ENCODE results near the gene NHLRC1.

The NHLRC1 gene

DNA sequence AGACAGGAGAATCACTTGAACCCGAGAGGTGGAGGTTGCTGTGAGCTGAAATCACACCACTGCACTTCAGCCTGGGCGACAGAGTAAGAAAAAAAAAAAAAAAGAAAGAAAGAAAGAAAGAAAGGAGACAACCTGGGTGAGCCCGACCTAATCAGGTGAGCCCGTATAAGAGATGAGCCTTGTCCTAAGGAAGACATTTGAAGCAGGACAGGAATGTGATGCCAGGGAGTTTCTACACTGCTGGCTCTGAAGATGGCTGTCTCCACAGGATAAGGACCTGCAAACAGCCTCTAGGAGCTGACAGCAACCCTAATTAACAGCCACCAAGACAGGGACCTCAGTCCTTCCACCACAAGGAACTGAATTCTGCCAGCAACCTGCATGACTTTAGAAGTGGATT is 41.9 kb downstream of the NHLRC1 start:
- no peak for DNase-seq

DNA sequence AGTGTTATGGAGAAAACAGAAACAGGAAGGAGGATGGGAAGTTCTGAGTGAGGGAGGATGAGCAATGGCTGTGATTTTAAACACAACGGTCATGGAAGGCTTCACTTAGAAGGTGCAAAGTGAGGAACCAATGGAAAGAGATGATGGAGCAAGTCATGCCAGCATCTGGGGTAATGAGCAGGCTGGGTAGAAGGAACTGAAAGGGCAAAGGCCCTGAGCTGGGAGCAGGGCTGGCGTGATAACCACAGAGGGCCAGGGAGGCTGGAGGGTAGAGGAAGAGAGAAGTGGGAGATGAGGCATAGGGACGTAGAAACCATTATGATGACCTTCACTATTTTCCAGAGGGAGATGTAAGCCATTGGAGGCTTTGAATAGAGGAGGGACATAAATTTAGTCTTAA is 43.6 kb downstream of the NHLRC1 start:
- no peak for DNase-seq

DNA sequence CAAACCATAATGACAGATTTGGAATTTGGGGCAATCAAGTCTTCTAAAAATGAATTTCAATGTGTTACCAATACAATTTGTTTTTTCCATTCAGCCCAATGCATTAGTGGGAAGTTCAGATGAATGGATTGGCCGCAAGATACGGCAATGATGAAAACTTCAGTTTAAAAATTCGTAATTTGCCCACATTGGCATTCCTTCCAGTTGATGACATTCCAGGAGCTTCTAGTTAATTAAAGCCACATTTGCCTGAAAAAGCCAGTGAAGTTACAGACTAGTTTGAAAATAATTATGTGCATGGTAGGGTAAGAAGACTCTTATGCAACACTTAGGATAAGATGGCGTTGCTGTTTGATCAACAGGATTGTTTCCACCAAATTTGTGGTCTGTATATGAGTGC is 46.2 kb downstream of the NHLRC1 start:
- DNase-seq, result no peak

DNA sequence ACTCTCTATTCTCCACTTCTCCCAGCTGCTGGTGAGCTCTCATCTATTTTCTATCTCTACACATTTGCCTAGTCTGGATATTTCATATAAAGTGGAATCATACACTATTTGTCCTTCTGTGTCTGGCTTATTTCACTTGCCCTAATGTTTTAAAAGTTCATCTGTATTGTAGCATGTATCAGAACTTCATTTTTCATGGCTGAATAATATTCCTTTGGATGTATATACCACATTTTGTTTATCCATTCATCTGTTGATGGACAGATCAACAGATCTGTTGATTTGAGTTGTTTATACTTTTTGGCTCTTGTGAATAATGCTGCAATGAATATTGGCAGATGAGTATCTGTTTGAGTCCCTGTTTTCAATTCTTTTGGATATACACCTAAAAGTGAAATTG is 49.6 kb downstream of the NHLRC1 start:
- DNase-seq, result no peak

DNA sequence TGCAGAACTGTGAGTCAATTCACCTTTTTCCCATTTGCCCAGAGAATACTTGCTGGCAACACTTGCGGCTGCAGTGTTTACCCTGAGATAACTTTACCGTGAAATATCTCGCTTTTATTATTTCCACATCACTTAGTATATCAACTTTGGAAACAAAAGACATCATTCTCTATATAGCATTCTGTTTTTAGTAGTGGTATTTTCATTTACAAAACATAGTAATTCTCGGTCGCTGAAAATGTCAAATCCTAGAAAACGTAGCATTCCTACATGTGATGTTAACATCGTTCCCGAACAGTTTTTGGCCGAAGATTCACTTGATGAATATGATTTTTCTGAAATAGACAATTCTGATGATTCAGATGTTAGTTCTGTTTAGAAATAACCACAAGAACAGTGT is 52.0 kb downstream of the NHLRC1 start:
- DNase-seq, result no peak
